SK-N-SH (cell line): ENCODE results near the gene CLN5.

ENCODE experiments used
- CHD2 ChIP-seq: fragments of 150-350 bp; IDR thresholded peaks from 2 replicates; pipeline ENCODE4 v1.6.1; 2018; ENCODE audit warnings: low read length; ENCODE audit not compliant: partially characterized antibody
- MAX ChIP-seq: IDR thresholded peaks from 2 replicates; pipeline ENCODE4 v1.4.0; 2012; ENCODE audit warnings: low read depth
- TEAD4 ChIP-seq: IDR thresholded peaks from 2 replicates; pipeline ENCODE4 v1.4.0; 2012; ENCODE audit warnings: mild to moderate bottlenecking, borderline replicate concordance; ENCODE audit not compliant: insufficient read depth
- TF ChIP-seq, protein P1 (sequence below): fragments of 200-600 bp; sonication (generic); IDR thresholded peaks from 2 replicates; pipeline ENCODE4 v1.6.1; 2017; ENCODE audit warnings: antibody characterized with exemption, mild to moderate bottlenecking, moderate library complexity

- TF ChIP-seq, protein P1, sequence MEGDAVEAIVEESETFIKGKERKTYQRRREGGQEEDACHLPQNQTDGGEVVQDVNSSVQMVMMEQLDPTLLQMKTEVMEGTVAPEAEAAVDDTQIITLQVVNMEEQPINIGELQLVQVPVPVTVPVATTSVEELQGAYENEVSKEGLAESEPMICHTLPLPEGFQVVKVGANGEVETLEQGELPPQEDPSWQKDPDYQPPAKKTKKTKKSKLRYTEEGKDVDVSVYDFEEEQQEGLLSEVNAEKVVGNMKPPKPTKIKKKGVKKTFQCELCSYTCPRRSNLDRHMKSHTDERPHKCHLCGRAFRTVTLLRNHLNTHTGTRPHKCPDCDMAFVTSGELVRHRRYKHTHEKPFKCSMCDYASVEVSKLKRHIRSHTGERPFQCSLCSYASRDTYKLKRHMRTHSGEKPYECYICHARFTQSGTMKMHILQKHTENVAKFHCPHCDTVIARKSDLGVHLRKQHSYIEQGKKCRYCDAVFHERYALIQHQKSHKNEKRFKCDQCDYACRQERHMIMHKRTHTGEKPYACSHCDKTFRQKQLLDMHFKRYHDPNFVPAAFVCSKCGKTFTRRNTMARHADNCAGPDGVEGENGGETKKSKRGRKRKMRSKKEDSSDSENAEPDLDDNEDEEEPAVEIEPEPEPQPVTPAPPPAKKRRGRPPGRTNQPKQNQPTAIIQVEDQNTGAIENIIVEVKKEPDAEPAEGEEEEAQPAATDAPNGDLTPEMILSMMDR, result no peak
- TF ChIP-seq CHD2, result no peak
- no peak for TF ChIP-seq MAX
- no peak for TF ChIP-seq TEAD4
Measured at GRCh38 chr13:77040076-77040475, 48.2 kb downstream of the CLN5 start.
